ENCODE measurements around the gene PDLIM7. TPM values are rescaled to one million over a fixed set of nuclear protein-coding genes. Genes with fewer than 3 reads are reported as not detected.
A peak's percentile ranks its signal among the peaks of the same experiment; 100 is the strongest.

PDLIM7 gene
- total and polyA plus RNA-seq, 2 experiments from 2014 or later, result 94.7 to 128 TPM

DNA sequence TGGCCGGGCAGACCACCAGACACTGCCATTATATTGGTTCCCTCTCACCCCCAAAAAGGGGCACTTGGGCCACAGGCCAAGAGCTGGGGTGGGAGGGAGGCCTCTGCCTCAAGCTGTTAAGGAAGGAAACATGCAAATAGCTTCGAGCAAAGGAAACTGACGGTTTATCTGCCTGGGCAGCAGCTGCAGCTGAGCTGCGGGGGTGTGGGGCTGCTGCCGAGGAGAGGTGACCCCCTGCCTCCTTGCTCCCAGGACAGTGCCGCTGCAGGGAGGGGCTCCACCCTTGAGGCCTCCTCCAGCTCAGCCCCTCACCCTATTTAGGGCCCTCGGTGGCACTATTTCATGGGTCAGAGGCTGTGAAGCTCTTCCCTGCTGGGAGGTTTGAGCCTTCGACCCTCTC, 11.4 kb upstream of the PDLIM7 start:
- Mint-ChIP-seq H3K27ac (peak overlapping the region; percentile 65; the same call in 1 of the 2 replicates), H3K36me3 (ENCODE audit: low read depth) (peaks cover 52% of the 10 kb centered on the region), H3K9me3 (peaks cover 2% of the 10 kb centered on the region; the same call in 1 of the 3 replicates), H3K27me3 (ENCODE audit: insufficient read depth, low read depth, poor library complexity) (peaks cover 14% of the 10 kb centered on the region), H3K4me1 (peaks cover 22% of the 10 kb centered on the region), H3K4me3 (no peak overlapping the region)
- no peaks in the 10 kb centered on the region for H3K27me3 ChIP-seq (ENCODE audit: insufficient read depth)
- H4K20me1 ChIP-seq (replicated peaks; ENCODE audit: insufficient read depth), result no peaks in the 10 kb centered on the region; the same call in 1 of the 2 replicates
- no peak overlapping the region for H3K4me3 ChIP-seq
- H3K4me2 ChIP-seq, result peak overlapping the region; percentile 55; the same call in 1 of the 2 replicates
- H3K9me2 ChIP-seq (ENCODE audit: insufficient read depth), result no peaks in the 10 kb centered on the region
- H3F3A ChIP-seq (replicated peaks; ENCODE audit: low read depth), result peaks cover 5% of the 10 kb centered on the region; the same call in 1 of the 2 replicates
- H2AFZ ChIP-seq, result no peak overlapping the region
- DNase-seq (ENCODE audit: low spot score) (no peak), ATAC-seq (no peak)
- TF ChIP-seq EZH2phosphoT487 (IDR thresholded peaks at IDR 0.05; ENCODE audit: unreplicated experiment) (no peak), JUNB (IDR thresholded peaks at IDR 0.05; ENCODE audit: unreplicated experiment) (no peak), ZNF331 (CRISPR knock-in tag; IDR thresholded peaks at IDR 0.05; ENCODE audit: low read depth) (no peak), CREB1 (CRISPR knock-in tag; IDR thresholded peaks at IDR 0.05; ENCODE audit: low read depth) (no peak), NANOG (IDR thresholded peaks at IDR 0.05; ENCODE audit: borderline replicate concordance) (no peak)
- TF ChIP-seq, protein P1, sequence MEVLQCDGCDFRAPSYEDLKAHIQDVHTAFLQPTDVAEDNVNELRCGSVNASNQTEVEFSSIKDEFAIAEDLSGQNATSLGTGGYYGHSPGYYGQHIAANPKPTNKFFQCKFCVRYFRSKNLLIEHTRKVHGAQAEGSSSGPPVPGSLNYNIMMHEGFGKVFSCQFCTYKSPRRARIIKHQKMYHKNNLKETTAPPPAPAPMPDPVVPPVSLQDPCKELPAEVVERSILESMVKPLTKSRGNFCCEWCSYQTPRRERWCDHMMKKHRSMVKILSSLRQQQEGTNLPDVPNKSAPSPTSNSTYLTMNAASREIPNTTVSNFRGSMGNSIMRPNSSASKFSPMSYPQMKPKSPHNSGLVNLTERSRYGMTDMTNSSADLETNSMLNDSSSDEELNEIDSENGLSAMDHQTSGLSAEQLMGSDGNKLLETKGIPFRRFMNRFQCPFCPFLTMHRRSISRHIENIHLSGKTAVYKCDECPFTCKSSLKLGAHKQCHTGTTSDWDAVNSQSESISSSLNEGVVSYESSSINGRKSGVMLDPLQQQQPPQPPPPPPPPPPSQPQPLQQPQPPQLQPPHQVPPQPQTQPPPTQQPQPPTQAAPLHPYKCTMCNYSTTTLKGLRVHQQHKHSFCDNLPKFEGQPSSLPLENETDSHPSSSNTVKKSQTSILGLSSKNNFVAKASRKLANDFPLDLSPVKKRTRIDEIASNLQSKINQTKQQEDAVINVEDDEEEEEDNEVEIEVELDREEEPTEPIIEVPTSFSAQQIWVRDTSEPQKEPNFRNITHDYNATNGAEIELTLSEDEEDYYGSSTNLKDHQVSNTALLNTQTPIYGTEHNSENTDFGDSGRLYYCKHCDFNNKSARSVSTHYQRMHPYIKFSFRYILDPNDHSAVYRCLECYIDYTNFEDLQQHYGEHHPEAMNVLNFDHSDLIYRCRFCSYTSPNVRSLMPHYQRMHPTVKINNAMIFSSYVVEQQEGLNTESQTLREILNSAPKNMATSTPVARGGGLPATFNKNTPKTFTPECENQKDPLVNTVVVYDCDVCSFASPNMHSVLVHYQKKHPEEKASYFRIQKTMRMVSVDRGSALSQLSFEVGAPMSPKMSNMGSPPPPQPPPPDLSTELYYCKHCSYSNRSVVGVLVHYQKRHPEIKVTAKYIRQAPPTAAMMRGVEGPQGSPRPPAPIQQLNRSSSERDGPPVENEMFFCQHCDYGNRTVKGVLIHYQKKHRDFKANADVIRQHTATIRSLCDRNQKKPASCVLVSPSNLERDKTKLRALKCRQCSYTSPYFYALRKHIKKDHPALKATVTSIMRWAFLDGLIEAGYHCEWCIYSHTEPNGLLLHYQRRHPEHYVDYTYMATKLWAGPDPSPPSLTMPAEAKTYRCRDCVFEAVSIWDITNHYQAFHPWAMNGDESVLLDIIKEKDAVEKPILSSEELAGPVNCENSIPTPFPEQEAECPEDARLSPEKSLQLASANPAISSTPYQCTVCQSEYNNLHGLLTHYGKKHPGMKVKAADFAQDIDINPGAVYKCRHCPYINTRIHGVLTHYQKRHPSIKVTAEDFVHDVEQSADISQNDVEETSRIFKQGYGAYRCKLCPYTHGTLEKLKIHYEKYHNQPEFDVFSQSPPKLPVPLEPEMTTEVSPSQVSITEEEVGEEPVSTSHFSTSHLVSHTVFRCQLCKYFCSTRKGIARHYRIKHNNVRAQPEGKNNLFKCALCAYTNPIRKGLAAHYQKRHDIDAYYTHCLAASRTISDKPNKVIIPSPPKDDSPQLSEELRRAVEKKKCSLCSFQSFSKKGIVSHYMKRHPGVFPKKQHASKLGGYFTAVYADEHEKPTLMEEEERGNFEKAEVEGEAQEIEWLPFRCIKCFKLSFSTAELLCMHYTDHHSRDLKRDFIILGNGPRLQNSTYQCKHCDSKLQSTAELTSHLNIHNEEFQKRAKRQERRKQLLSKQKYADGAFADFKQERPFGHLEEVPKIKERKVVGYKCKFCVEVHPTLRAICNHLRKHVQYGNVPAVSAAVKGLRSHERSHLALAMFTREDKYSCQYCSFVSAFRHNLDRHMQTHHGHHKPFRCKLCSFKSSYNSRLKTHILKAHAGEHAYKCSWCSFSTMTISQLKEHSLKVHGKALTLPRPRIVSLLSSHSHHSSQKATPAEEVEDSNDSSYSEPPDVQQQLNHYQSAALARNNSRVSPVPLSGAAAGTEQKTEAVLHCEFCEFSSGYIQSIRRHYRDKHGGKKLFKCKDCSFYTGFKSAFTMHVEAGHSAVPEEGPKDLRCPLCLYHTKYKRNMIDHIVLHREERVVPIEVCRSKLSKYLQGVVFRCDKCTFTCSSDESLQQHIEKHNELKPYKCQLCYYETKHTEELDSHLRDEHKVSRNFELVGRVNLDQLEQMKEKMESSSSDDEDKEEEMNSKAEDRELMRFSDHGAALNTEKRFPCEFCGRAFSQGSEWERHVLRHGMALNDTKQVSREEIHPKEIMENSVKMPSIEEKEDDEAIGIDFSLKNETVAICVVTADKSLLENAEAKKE (CRISPR knock-in tag; IDR thresholded peaks at IDR 0.05), result no peak
- TF ChIP-seq, protein P2, sequence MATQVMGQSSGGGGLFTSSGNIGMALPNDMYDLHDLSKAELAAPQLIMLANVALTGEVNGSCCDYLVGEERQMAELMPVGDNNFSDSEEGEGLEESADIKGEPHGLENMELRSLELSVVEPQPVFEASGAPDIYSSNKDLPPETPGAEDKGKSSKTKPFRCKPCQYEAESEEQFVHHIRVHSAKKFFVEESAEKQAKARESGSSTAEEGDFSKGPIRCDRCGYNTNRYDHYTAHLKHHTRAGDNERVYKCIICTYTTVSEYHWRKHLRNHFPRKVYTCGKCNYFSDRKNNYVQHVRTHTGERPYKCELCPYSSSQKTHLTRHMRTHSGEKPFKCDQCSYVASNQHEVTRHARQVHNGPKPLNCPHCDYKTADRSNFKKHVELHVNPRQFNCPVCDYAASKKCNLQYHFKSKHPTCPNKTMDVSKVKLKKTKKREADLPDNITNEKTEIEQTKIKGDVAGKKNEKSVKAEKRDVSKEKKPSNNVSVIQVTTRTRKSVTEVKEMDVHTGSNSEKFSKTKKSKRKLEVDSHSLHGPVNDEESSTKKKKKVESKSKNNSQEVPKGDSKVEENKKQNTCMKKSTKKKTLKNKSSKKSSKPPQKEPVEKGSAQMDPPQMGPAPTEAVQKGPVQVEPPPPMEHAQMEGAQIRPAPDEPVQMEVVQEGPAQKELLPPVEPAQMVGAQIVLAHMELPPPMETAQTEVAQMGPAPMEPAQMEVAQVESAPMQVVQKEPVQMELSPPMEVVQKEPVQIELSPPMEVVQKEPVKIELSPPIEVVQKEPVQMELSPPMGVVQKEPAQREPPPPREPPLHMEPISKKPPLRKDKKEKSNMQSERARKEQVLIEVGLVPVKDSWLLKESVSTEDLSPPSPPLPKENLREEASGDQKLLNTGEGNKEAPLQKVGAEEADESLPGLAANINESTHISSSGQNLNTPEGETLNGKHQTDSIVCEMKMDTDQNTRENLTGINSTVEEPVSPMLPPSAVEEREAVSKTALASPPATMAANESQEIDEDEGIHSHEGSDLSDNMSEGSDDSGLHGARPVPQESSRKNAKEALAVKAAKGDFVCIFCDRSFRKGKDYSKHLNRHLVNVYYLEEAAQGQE (IDR thresholded peaks at IDR 0.05; ENCODE audit: unreplicated experiment), result no peak
- H3K79me2 ChIP-seq (replicated peaks; ENCODE audit: insufficient read depth), result no peaks in the 10 kb centered on the region
- peaks cover 15% of the 10 kb centered on the region for H3K4me1 ChIP-seq (ENCODE audit: insufficient read depth)
- no peak overlapping the region for H3K27ac ChIP-seq (ENCODE audit: low read depth)
- H3K36me3 ChIP-seq (ENCODE audit: insufficient read depth), result no peaks in the 10 kb centered on the region
